KG1 (cell line): Measurements from ENCODE around the gene NLN.
"Not testable (repeated sequence)": the region's sequence is repeated elsewhere in the genome, so short reads cannot be mapped to it uniquely, and the experiment has no call there.

Experiments
- DNase-seq: peaks from one replicate; lab custom pipeline; 2025; lab: John Stamatoyannopoulos, UW

The NLN gene

GRCh38 chr5:65832603-65833228, 110.7 kb downstream of the NLN start:
- no peak for DNase-seq

- DNase-seq: no peak
Measured at GRCh38 chr5:65833780-65834179, 111.8 kb downstream of the NLN start.

GRCh38 chr5:65834306-65834705, 112.3 kb downstream of the NLN start:
- no peak for DNase-seq

- no peak for DNase-seq
Measured at GRCh38 chr5:65835191-65835590, 113.2 kb downstream of the NLN start.

- no peak for DNase-seq
Measured at GRCh38 chr5:65837139-65837538, 115.1 kb downstream of the NLN start.

GRCh38 chr5:65839170-65839569, 117.2 kb downstream of the NLN start:
- DNase-seq: not testable (repeated sequence)

GRCh38 chr5:65840071-65840470, 118.1 kb downstream of the NLN start:
- no peak for DNase-seq

- not testable (repeated sequence) for DNase-seq
Measured at GRCh38 chr5:65844763-65845162, 122.8 kb downstream of the NLN start.

GRCh38 chr5:65846101-65846500, 124.1 kb downstream of the NLN start:
- DNase-seq: no peak

GRCh38 chr5:65847019-65847418, 125.0 kb downstream of the NLN start:
- not testable (repeated sequence) for DNase-seq

- not testable (repeated sequence) for DNase-seq
Measured at GRCh38 chr5:65849918-65850317, 127.9 kb downstream of the NLN start.

GRCh38 chr5:65854925-65855324, 132.9 kb downstream of the NLN start:
- no peak for DNase-seq

- DNase-seq: no peak
Measured at GRCh38 chr5:65855766-65856315, 133.8 kb downstream of the NLN start.

- no peak for DNase-seq
Measured at GRCh38 chr5:65856520-65856919, 134.5 kb downstream of the NLN start.

GRCh38 chr5:65858316-65858715, 136.3 kb downstream of the NLN start:
- no peak for DNase-seq

GRCh38 chr5:65861830-65862241, 139.8 kb downstream of the NLN start:
- no peak for DNase-seq

GRCh38 chr5:65862384-65862783, 140.4 kb downstream of the NLN start:
- no peak for DNase-seq

GRCh38 chr5:65863747-65864146, 141.7 kb downstream of the NLN start:
- no peak for DNase-seq

- DNase-seq: no peak
Measured at GRCh38 chr5:65866837-65867521, 145.0 kb downstream of the NLN start.

- DNase-seq: peak; percentile 26
Measured at GRCh38 chr5:65867542-65868195, 145.7 kb downstream of the NLN start.

GRCh38 chr5:65868509-65868908, 146.5 kb downstream of the NLN start:
- no peak for DNase-seq

- no peak for DNase-seq
Measured at GRCh38 chr5:65871182-65871581, 149.2 kb downstream of the NLN start.

- DNase-seq: not testable (repeated sequence)
Measured at GRCh38 chr5:65871776-65872175, 149.8 kb downstream of the NLN start.
